ENCODE data around the gene PAX2. TPM values are rescaled to one million over a fixed set of nuclear protein-coding genes. Genes with fewer than 3 reads are reported as not detected.
A peak's percentile ranks its signal among the peaks of the same experiment; 100 is the strongest.

The PAX2 gene
- total RNA-seq, 4 donors from 2014 or later: not detected

GRCh38 chr10:100828738-100829096, 83.3 kb downstream of the PAX2 start:
- Histone ChIP-seq H3K4me1 (peaks cover 0 to 43% (median 33%) of the 10 kb centered on the region in 4 donors), H3K27me3 (peaks cover 0 to 94% of the 10 kb centered on the region in 2 donors), H3K36me3 (no peaks in the 10 kb centered on the region), H3K27ac (no peak overlapping the region), H3K4me3 (peak overlapping the region; percentile 19 to 51 (median 32)), H3K9me3 (no peaks in the 10 kb centered on the region)
- DNase-seq (ENCODE audit: low spot score in 2 of 2): no peak
- 1 to 3% methylated on average over 20 of the region's 20 CpGs for WGBS, 2 donors
- TF ChIP-seq CTCF (IDR thresholded peaks at IDR 0.05) (no peak), POLR2A (IDR thresholded peaks at IDR 0.05) (no peak), EP300 (IDR thresholded peaks at IDR 0.05) (no peak)

- Histone ChIP-seq H3K4me1 (peaks cover 0 to 43% (median 33%) of the 10 kb centered on the region in 4 donors), H3K27ac (no peak overlapping the region), H3K4me3 (peak overlapping the region; percentile 19 to 51 (median 32)), H3K9me3 (no peaks in the 10 kb centered on the region), H3K36me3 (no peaks in the 10 kb centered on the region), H3K27me3 (peaks cover 0 to 88% of the 10 kb centered on the region in 2 donors)
- no peak for DNase-seq (ENCODE audit: low spot score in 2 of 2)
- WGBS, 2 donors: 4 to 5% methylated on average over 58 of the region's 58 CpGs
- TF ChIP-seq CTCF (IDR thresholded peaks at IDR 0.05) (no peak), EP300 (IDR thresholded peaks at IDR 0.05) (no peak), POLR2A (IDR thresholded peaks at IDR 0.05) (no peak)
These were observed 83.9 kb downstream of the PAX2 start for GRCh38 chr10:100829097-100829870.

GRCh38 chr10:100829933-100830727, 84.7 kb downstream of the PAX2 start:
- Histone ChIP-seq H3K27me3 (peaks cover 0 to 81% of the 10 kb centered on the region in 2 donors), H3K27ac (no peak overlapping the region), H3K9me3 (no peaks in the 10 kb centered on the region), H3K36me3 (no peaks in the 10 kb centered on the region), H3K4me1 (peaks cover 0 to 43% (median 33%) of the 10 kb centered on the region in 4 donors), H3K4me3 (no peak overlapping the region)
- WGBS, 2 donors: 8% methylated on average over 27 to 30 of the region's 44 CpGs
- no peak for TF ChIP-seq CTCF (IDR thresholded peaks at IDR 0.05)
- no peak for TF ChIP-seq POLR2A (IDR thresholded peaks at IDR 0.05)
- TF ChIP-seq EP300 (IDR thresholded peaks at IDR 0.05): no peak
- no peak for DNase-seq (ENCODE audit: low spot score in 2 of 2)

GRCh38 chr10:100830728-100831111, 85.3 kb downstream of the PAX2 start:
- H3K27me3 ChIP-seq: peaks cover 0 to 81% of the 10 kb centered on the region in 2 donors

More at GRCh38 chr10:100830728-100831111, 85.3 kb downstream of the PAX2 start:
- TF ChIP-seq POLR2A (IDR thresholded peaks at IDR 0.05): no peak
- no peak for TF ChIP-seq EP300 (IDR thresholded peaks at IDR 0.05)
- no peak for TF ChIP-seq CTCF (IDR thresholded peaks at IDR 0.05)
- H3K4me3 ChIP-seq: no peak overlapping the region
- H3K27ac ChIP-seq: no peak overlapping the region
- 9 to 12% methylated on average over 1 of the region's 1 CpG for WGBS, 2 donors
- H3K9me3 ChIP-seq: no peaks in the 10 kb centered on the region
- H3K4me1 ChIP-seq: peaks cover 0 to 43% (median 33%) of the 10 kb centered on the region in 4 donors
- H3K36me3 ChIP-seq: no peaks in the 10 kb centered on the region
- DNase-seq (ENCODE audit: low spot score in 2 of 2): no peak
